Heart left ventricle (tissue), 16 donors: ENCODE results near the gene RALGAPA2. TPM values are rescaled to one million over a fixed set of nuclear protein-coding genes. Genes with fewer than 3 reads are reported as not detected.
A peak's percentile ranks its signal among the peaks of the same experiment; 100 is the strongest.

Experiments used
- ATAC-seq, 4 donors: fragments of 200-7000 bp; cut with Tn5 transposase; one replicate each; pipeline ENCODE4 v1.9.1; 2020 to 2022; ENCODE audit warnings: moderate library complexity in 4 of 4, mild to moderate bottlenecking in 3 of 4, moderate number of reproducible peaks in 1 of 4
- DNase-seq, 5 donors: peaks; one replicate each; pipeline ENCODE4 v3.0.0-alpha.2; 2020
- H3K27ac ChIP-seq, 12 donors: fragments of 200-600 bp; sonication (generic) in 4 of 12; one replicate each; pipeline versions ENCODE4 v1.5.0 to v1.8.0; 2016 to 2022; ENCODE audit warnings: mild to moderate bottlenecking in 2 of 12
- H3K27me3 ChIP-seq, 9 donors: fragments of 200-600 bp; sonication (generic) in 2 of 9; one replicate each; pipeline versions ENCODE4 v1.5.1 to v1.8.0; 2016 to 2022; ENCODE audit warnings: mild to moderate bottlenecking in 3 of 9
- H3K36me3 ChIP-seq, 9 donors: fragments of 200-600 bp; sonication (generic) in 2 of 9; one replicate each; pipeline versions ENCODE4 v1.5.0 to v1.8.0; 2018 to 2022; ENCODE audit warnings: mild to moderate bottlenecking in 2 of 9
- H3K4me1 ChIP-seq, 12 donors: fragments of 200-600 bp; sonication (generic) in 4 of 12; one replicate each; pipeline versions ENCODE4 v1.5.0 to v1.8.0; 2016 to 2022; ENCODE audit warnings: mild to moderate bottlenecking in 3 of 12
- H3K4me3 ChIP-seq, 12 donors: fragments of 200-600 bp; sonication (generic) in 4 of 12; one replicate each; pipeline versions ENCODE4 v1.5.0 to v1.8.0; 2017 to 2022; ENCODE audit warnings: mild to moderate bottlenecking in 9 of 12, moderate library complexity in 4 of 12
- H3K9me3 ChIP-seq, 12 donors: fragments of 200-600 bp; sonication (generic) in 4 of 12; one replicate each; pipeline versions ENCODE4 v1.5.0 to v1.8.0; 2016 to 2022; ENCODE audit warnings: mild to moderate bottlenecking in 1 of 12
- CTCF ChIP-seq, 12 donors: fragments of 200-600 bp; sonication (generic) in 4 of 12; IDR thresholded peaks; one replicate each; pipeline versions ENCODE4 v1.5.0 to v1.8.0; 2018 to 2022; ENCODE audit warnings: antibody characterized with exemption in 12 of 12, mild to moderate bottlenecking in 5 of 12
- POLR2A ChIP-seq, 2 donors: fragments of 450-650 bp; IDR thresholded peaks; one replicate each; pipeline ENCODE4 v1.6.1; 2017; ENCODE audit warnings: antibody characterized with exemption in 2 of 2, mild to moderate bottlenecking in 2 of 2, moderate library complexity in 2 of 2
- WGBS, 4 donors: extraction: QIAGEN DNeasy Blood & Tissue Kit in 2 of 4; methylation state at CpG; one replicate each; pipeline versions ENCODE4 v1.1.5 to v1.1.7; 2013 to 2018; 5-methylcytosine and 5-hydroxymethylcytosine counted together
- intact Hi-C, 10 donors: fragments of 100-400 bp; cut with DNase I; formaldehyde crosslinking; loops; one replicate each; pipeline versions ENCODE4 v1.11.1 to v1.14.2; 2022
- polyA plus RNA-seq, 2 donors: library from polyadenylated mRNA; stranded (reverse); fragments of 200-250 nt; gene quantifications; one replicate each; pipeline ENCODE4 v1.2.3, GENCODE V29; 2013
- total RNA-seq, 9 donors: library from RNA; depleted of rRNA in 2 of 9; stranded (reverse); fragments of >200 nt in 2 of 9; fragmentation: NEBNext Ultra II Directional in 3 of 9; extraction: Animal tissue kit (Norgen Biotek cat#: 25700) in 3 of 9; gene quantifications; one replicate each; pipeline versions ENCODE4 v1.1.0 to v1.2.4, GENCODE V29; 2016 to 2023
- donor health status: ischemic (EF 13 %, LVEDD 7.1; RV severe dilation, severe dysfunction).
- donor health status: healthy with polysubstance abuse.
- donor health status: DM: no; HTN: yes; CAD: no.
- donor health status: DM: no; HTN: no; CAD: no.
- donor health status: ischemic (EF 25% LVEDD 6.9; RV normal size, moderate dysfunction).
- donor health status: ischemic (EF 25% LVEDD 5.7; RV mildly dilated, moderate dysfunction).
- donor health status: healthy.
- donor health status: DM: yes; HTN: yes; CAD: no.
- donor health status: ischemic (EF 35%, LVEDD 5.7; RV mildly dilated, moderate dysfunction).
- donor health status: nonischemic (EF 11% LVEDD 7.7; RV severe dilation, severe dysfunction).
- donor health status: DM: yes; HTN: yes; CAD: no.
- donor health status: PGD.
- donor health status: ischemic (EF 29% LVEDD 5.4; RV normal size, mild dysfunction).
- donor health status: nonischemic (EF 23%, LVEDD 6.1; RV moderate dilation, normal function).

The RALGAPA2 gene
- total and polyA plus RNA-seq, 11 donors, result 5.6 to 33.8 (median 21.4) TPM

GRCh38 chr20:20736303-20736702, 23.9 kb upstream of the RALGAPA2 start:
- ATAC-seq, result no peak
- TF ChIP-seq CTCF (IDR thresholded peaks at IDR 0.05) (no peak), POLR2A (IDR thresholded peaks at IDR 0.05) (no peak)

GRCh38 chr20:20734475-20734948, 22.1 kb upstream of the RALGAPA2 start:
- H3K4me3 ChIP-seq, result no peak overlapping the region
- intact Hi-C loops, result loop anchor here in 1 of 10 donors (1.0 kb wide), 1 partner anchor 9 kb away; no protein-coding TSS in a partner anchor
- no peaks in the 10 kb centered on the region for H3K9me3 ChIP-seq
- ATAC-seq (no peak), DNase-seq (no peak)
- no peak for TF ChIP-seq CTCF (IDR thresholded peaks at IDR 0.05)
- TF ChIP-seq POLR2A (IDR thresholded peaks at IDR 0.05), result no peak
- no peaks in the 10 kb centered on the region for H3K36me3 ChIP-seq
- H3K27me3 ChIP-seq, result no peaks in the 10 kb centered on the region
- peak overlapping the region in 1 of 12 donors; percentile 21 for H3K27ac ChIP-seq
- 68 to 79% (median 72%) methylated on average over 3 of the region's 3 CpGs for WGBS, 4 donors
- peaks cover 0 to 42% (median 22%) of the 10 kb centered on the region in 12 donors for H3K4me1 ChIP-seq

More at GRCh38 chr20:20736303-20736702, 23.9 kb upstream of the RALGAPA2 start:
- DNase-seq, result no peak
- H3K27me3 ChIP-seq, result no peaks in the 10 kb centered on the region
- WGBS, 4 donors, result 93 to 96% (median 95%) methylated on average over 6 of the region's 6 CpGs
- H3K36me3 ChIP-seq, result no peaks in the 10 kb centered on the region
- no peak overlapping the region for H3K4me3 ChIP-seq
- peaks cover 0 to 41% (median 19%) of the 10 kb centered on the region in 12 donors for H3K4me1 ChIP-seq
- no peak overlapping the region for H3K27ac ChIP-seq
- intact Hi-C loops, result no loop called here
- H3K9me3 ChIP-seq, result no peaks in the 10 kb centered on the region

GRCh38 chr20:20733943-20734342, 21.5 kb upstream of the RALGAPA2 start:
- DNase-seq (no peak), ATAC-seq (no peak)
- no peaks in the 10 kb centered on the region for H3K9me3 ChIP-seq
- TF ChIP-seq CTCF (IDR thresholded peaks at IDR 0.05), result no peak
- TF ChIP-seq POLR2A (IDR thresholded peaks at IDR 0.05), result no peak
- no peaks in the 10 kb centered on the region for H3K36me3 ChIP-seq
- 88 to 98% (median 91%) methylated on average over 1 of the region's 1 CpG for WGBS, 4 donors
- peak overlapping the region in 2 of 12 donors; percentile 21 to 85 for H3K27ac ChIP-seq
- intact Hi-C loops, result loop anchor here in 1 of 10 donors (1.0 kb wide), 1 partner anchor 9 kb away; no protein-coding TSS in a partner anchor
- no peak overlapping the region for H3K4me3 ChIP-seq
- no peaks in the 10 kb centered on the region for H3K27me3 ChIP-seq
- peaks cover 0 to 42% (median 22%) of the 10 kb centered on the region in 12 donors for H3K4me1 ChIP-seq

GRCh38 chr20:20732641-20733040, 20.2 kb upstream of the RALGAPA2 start:
- H3K4me3 ChIP-seq, result no peak overlapping the region
- no peaks in the 10 kb centered on the region for H3K27me3 ChIP-seq
- intact Hi-C loops, result no loop called here
- no peak for DNase-seq
- no peaks in the 10 kb centered on the region for H3K9me3 ChIP-seq
- H3K4me1 ChIP-seq, result peaks cover 0 to 42% (median 22%) of the 10 kb centered on the region in 12 donors
- no peaks in the 10 kb centered on the region for H3K36me3 ChIP-seq
- peak in 1 of 4 donors; percentile 29 for ATAC-seq
- TF ChIP-seq POLR2A (IDR thresholded peaks at IDR 0.05), result no peak
- TF ChIP-seq CTCF (IDR thresholded peaks at IDR 0.05), result no peak
- peak overlapping the region; percentile 40 to 85 (median 74) for H3K27ac ChIP-seq
- 73 to 82% (median 80%) methylated on average over 4 of the region's 4 CpGs for WGBS, 4 donors
